Measurements from ENCODE around the gene TMBIM4.

GRCh38 chr12:66119870-66120241, 49.9 kb downstream of the TMBIM4 start:
- TF ChIP-seq CTCF (IDR thresholded peaks at IDR 0.05; ENCODE audit: low read depth, low read length, poor library complexity, severe bottlenecking) (no peak), EZH2phosphoT487 (IDR thresholded peaks at IDR 0.05; ENCODE audit: borderline replicate concordance, low read length) (no peak)

Measured in DOHH2 (cell line).